H9 (cell line): ENCODE data around the gene LTV1. TPM values are rescaled to one million over a fixed set of nuclear protein-coding genes. Genes with fewer than 3 reads are reported as not detected.

Experiments used
- DNase-seq: peaks from one replicate; pipeline ENCODE4 v3.0.0-alpha.2; 2017
- H2AFZ ChIP-seq: one replicate; pipeline ENCODE4 v1.6.1; 2013; ENCODE audit warnings: mild to moderate bottlenecking, low read length, control low read depth, moderate library complexity
- H2AK5ac ChIP-seq: 2 replicates; pipeline ENCODE4 v1.6.1; 2013; ENCODE audit warnings: low read length, control low read depth, mixed read lengths; ENCODE audit not compliant: insufficient read length
- H2BK120ac ChIP-seq: one replicate; pipeline ENCODE4 v1.6.1; 2013; ENCODE audit warnings: low read depth, mild to moderate bottlenecking, low read length, control low read depth, inconsistent platforms; ENCODE audit not compliant: poor library complexity, severe bottlenecking
- H2BK12ac ChIP-seq: 2 replicates; pipeline ENCODE4 v1.6.1; 2013; ENCODE audit warnings: low read length, control low read depth, mixed read lengths, low read depth; ENCODE audit not compliant: insufficient read length
- H2BK15ac ChIP-seq: 2 replicates; pipeline ENCODE4 v1.6.1; 2013; ENCODE audit warnings: low read depth, low read length, control low read depth
- H2BK20ac ChIP-seq: one replicate; pipeline ENCODE4 v1.6.1; 2013; ENCODE audit warnings: low read depth, mild to moderate bottlenecking, low read length, control low read depth, inconsistent platforms; ENCODE audit not compliant: poor library complexity, severe bottlenecking
- H2BK5ac ChIP-seq: 2 replicates; pipeline ENCODE4 v1.6.1; 2013; ENCODE audit warnings: low read length, control low read depth, mixed read lengths; ENCODE audit not compliant: insufficient read length
- H3K14ac ChIP-seq: 2 replicates; pipeline ENCODE4 v1.6.1; 2013; ENCODE audit warnings: low read length, control low read depth; ENCODE audit not compliant: insufficient read depth
- H3K18ac ChIP-seq: 2 replicates; pipeline ENCODE4 v1.6.1; 2013; ENCODE audit warnings: low read depth, mild to moderate bottlenecking, mixed read lengths, low read length, control low read depth; ENCODE audit not compliant: insufficient read length
- H3K23ac ChIP-seq: 2 replicates; pipeline ENCODE4 v1.6.1; 2013; ENCODE audit warnings: low read length, control low read depth, mixed read lengths, low read depth; ENCODE audit not compliant: insufficient read length
- H3K23me2 ChIP-seq: 2 replicates; pipeline ENCODE4 v1.6.1; 2013; ENCODE audit warnings: low read depth, mild to moderate bottlenecking, mixed read lengths, low read length, control low read depth; ENCODE audit not compliant: insufficient read length, poor library complexity, severe bottlenecking
- H3K27ac ChIP-seq: 2 replicates; pipeline ENCODE4 v1.5.1; 2013; ENCODE audit warnings: low read length, control low read depth, mixed read lengths, low read depth; ENCODE audit not compliant: insufficient read length
- H3K27me3 ChIP-seq: 2 replicates; pipeline ENCODE4 v1.6.1; 2013; ENCODE audit warnings: low read length, control low read depth, inconsistent platforms; ENCODE audit not compliant: insufficient read depth
- H3K4ac ChIP-seq: 2 replicates; pipeline ENCODE4 v1.6.1; 2013; ENCODE audit warnings: low read depth, mild to moderate bottlenecking, control low read depth, inconsistent platforms, low read length, moderate library complexity
- H3K4me1 ChIP-seq: 2 replicates; pipeline ENCODE4 v1.6.1; 2013; ENCODE audit warnings: low read length, control low read depth, inconsistent platforms; ENCODE audit not compliant: insufficient read depth
- H3K4me2 ChIP-seq: 2 replicates; pipeline ENCODE4 v1.6.1; 2013; ENCODE audit warnings: low read length, control low read depth, mixed read lengths; ENCODE audit not compliant: insufficient read length, insufficient read depth
- H3K56ac ChIP-seq: 2 replicates; pipeline ENCODE4 v1.6.1; 2013; ENCODE audit warnings: low read depth, mild to moderate bottlenecking, mixed read lengths, low read length, control low read depth; ENCODE audit not compliant: insufficient read length
- H3K79me1 ChIP-seq: 2 replicates; pipeline ENCODE4 v1.6.1; 2013; ENCODE audit warnings: low read depth, mild to moderate bottlenecking, moderate library complexity, low read length, control low read depth, inconsistent platforms; ENCODE audit not compliant: insufficient read depth, poor library complexity, severe bottlenecking
- H3K79me2 ChIP-seq: 2 replicates; pipeline ENCODE4 v1.6.1; 2013; ENCODE audit warnings: low read length, control low read depth, inconsistent platforms; ENCODE audit not compliant: insufficient read depth
- H3K9ac ChIP-seq: 2 replicates; pipeline ENCODE4 v1.6.1; 2013; ENCODE audit warnings: low read length, control low read depth, mixed read lengths; ENCODE audit not compliant: insufficient read length; ENCODE audit errors: extremely low read depth
- H3K9me3 ChIP-seq: one replicate; pipeline ENCODE4 v1.6.1; 2013; ENCODE audit warnings: low read depth, low read length, inconsistent platforms; ENCODE audit not compliant: control insufficient read depth
- H3T11ph ChIP-seq: one replicate; pipeline ENCODE4 v1.6.1; 2013; ENCODE audit warnings: mild to moderate bottlenecking, low read length, control low read depth, inconsistent platforms
- H4K20me1 ChIP-seq: one replicate; pipeline ENCODE4 v1.6.1; 2013; ENCODE audit not compliant: control insufficient read depth, insufficient read length, insufficient read depth
- H4K5ac ChIP-seq: 2 replicates; pipeline ENCODE4 v1.6.1; 2013; ENCODE audit warnings: low read depth, mild to moderate bottlenecking, mixed read lengths, low read length, control low read depth; ENCODE audit not compliant: insufficient read length
- H4K8ac ChIP-seq: replicated peaks from 2 replicates; pipeline ENCODE4 v1.6.1; 2013; ENCODE audit warnings: low read length, control low read depth, mixed read lengths, low read depth; ENCODE audit not compliant: insufficient read length
- H4K91ac ChIP-seq: 2 replicates; pipeline ENCODE4 v1.6.1; 2013; ENCODE audit warnings: low read depth, mild to moderate bottlenecking, moderate library complexity, mixed read lengths, low read length, control low read depth; ENCODE audit not compliant: insufficient read length
- H3K27ac Mint-ChIP-seq, 3 experiments: 2 replicates in 2 of 3; 3 replicates in 1 of 3; pipeline ENCODE4 v1.8.0; 2020 to 2021; ENCODE audit warnings: mixed read lengths in 3 of 3, mild to moderate bottlenecking in 1 of 3, moderate library complexity in 1 of 3
- H3K27me3 Mint-ChIP-seq: 2 replicates; pipeline ENCODE4 v1.8.0; 2021; ENCODE audit warnings: low read depth, mild to moderate bottlenecking, moderate library complexity, mixed read lengths
- H3K36me3 Mint-ChIP-seq, 3 experiments: 2 replicates in 2 of 3; 3 replicates in 1 of 3; pipeline ENCODE4 v1.8.0; 2020 to 2021; ENCODE audit warnings: low read depth in 3 of 3, mixed read lengths in 3 of 3; ENCODE audit not compliant: insufficient read depth in 1 of 3
- H3K4me1 Mint-ChIP-seq, 2 experiments: 2 replicates each; pipeline ENCODE4 v1.8.0; 2020; ENCODE audit warnings: mixed read lengths in 2 of 2
- H3K4me3 Mint-ChIP-seq, 2 experiments: 2 replicates in 1 of 2; 3 replicates in 1 of 2; pipeline ENCODE4 v1.8.0; 2020 to 2021; ENCODE audit warnings: mild to moderate bottlenecking in 2 of 2, mixed read lengths in 2 of 2, moderate library complexity in 1 of 2
- H3K9me3 Mint-ChIP-seq, 2 experiments: 2 replicates in 1 of 2; 3 replicates in 1 of 2; pipeline ENCODE4 v1.8.0; 2020; ENCODE audit warnings: mild to moderate bottlenecking in 2 of 2, mixed read lengths in 2 of 2, moderate library complexity in 1 of 2
- WGBS: extraction: QIAGEN DNeasy Blood & Tissue Kit; methylation state at CpG from one replicate; pipeline ENCODE4 v1.1.7; 2013; ENCODE audit warnings: missing lambda C conversion rate, low lambda C conversion rate, mixed read lengths; ENCODE audit not compliant: insufficient read length; ENCODE audit errors: extremely low coverage; 5-methylcytosine and 5-hydroxymethylcytosine counted together
- total RNA-seq: library from RNA; stranded (reverse); gene quantifications from 2 replicates; pipeline ENCODE4 v1.2.1, GENCODE V29; 2021
- TF ChIP-seq, protein P1 (sequence below): fragments of 200-600 bp; sonication (generic); conservative IDR thresholded peaks from 3 replicates; pipeline ENCODE4 v1.8.0; 2021; ENCODE audit warnings: antibody characterized with exemption, mild to moderate bottlenecking

The LTV1 gene
- total RNA-seq, 1 experiment from 2014 or later, result 62.9 TPM

GRCh38 chr6:143807103-143807772, 35.9 kb upstream of the LTV1 start:
- Histone ChIP-seq H3K79me1 (no peaks in the 10 kb centered on the region), H3K9me3 (no peaks in the 10 kb centered on the region), H3K4ac (no peak overlapping the region), H3K79me2 (no peaks in the 10 kb centered on the region), H3K9ac (no peak overlapping the region), H2BK12ac (no peak overlapping the region), H4K8ac (no peak overlapping the region), H4K91ac (no peak overlapping the region), H2BK15ac (no peak overlapping the region), H4K20me1 (no peaks in the 10 kb centered on the region), H3K4me1 (no peaks in the 10 kb centered on the region; the same call in 1 of the 2 replicates), H3K4me2 (no peak overlapping the region), H3K56ac (no peak overlapping the region), H3K27ac (no peak overlapping the region), H3T11ph (no peak overlapping the region), H3K14ac (no peak overlapping the region), H3K18ac (no peak overlapping the region), H2BK120ac (no peak overlapping the region), H2BK5ac (no peak overlapping the region), H3K23me2 (no peaks in the 10 kb centered on the region), H3K27me3 (no peaks in the 10 kb centered on the region), H2BK20ac (no peak overlapping the region), H2AFZ (no peak overlapping the region), H3K23ac (no peak overlapping the region), H2AK5ac (no peak overlapping the region), H4K5ac (no peak overlapping the region)
- no peak for DNase-seq
- peaks cover 0 to 58% (median 36%) of the 10 kb centered on the region in 3 experiments; a peak in 6 of 7 replicates for H3K36me3 Mint-ChIP-seq
- TF ChIP-seq, protein P1, sequence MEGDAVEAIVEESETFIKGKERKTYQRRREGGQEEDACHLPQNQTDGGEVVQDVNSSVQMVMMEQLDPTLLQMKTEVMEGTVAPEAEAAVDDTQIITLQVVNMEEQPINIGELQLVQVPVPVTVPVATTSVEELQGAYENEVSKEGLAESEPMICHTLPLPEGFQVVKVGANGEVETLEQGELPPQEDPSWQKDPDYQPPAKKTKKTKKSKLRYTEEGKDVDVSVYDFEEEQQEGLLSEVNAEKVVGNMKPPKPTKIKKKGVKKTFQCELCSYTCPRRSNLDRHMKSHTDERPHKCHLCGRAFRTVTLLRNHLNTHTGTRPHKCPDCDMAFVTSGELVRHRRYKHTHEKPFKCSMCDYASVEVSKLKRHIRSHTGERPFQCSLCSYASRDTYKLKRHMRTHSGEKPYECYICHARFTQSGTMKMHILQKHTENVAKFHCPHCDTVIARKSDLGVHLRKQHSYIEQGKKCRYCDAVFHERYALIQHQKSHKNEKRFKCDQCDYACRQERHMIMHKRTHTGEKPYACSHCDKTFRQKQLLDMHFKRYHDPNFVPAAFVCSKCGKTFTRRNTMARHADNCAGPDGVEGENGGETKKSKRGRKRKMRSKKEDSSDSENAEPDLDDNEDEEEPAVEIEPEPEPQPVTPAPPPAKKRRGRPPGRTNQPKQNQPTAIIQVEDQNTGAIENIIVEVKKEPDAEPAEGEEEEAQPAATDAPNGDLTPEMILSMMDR, result no peak
- H3K4me3 Mint-ChIP-seq, result no peak overlapping the region
- H3K27ac Mint-ChIP-seq, result no peak overlapping the region
- H3K9me3 Mint-ChIP-seq, result no peaks in the 10 kb centered on the region
- peaks cover 12 to 14% of the 10 kb centered on the region in 2 experiments for H3K4me1 Mint-ChIP-seq
- no peaks in the 10 kb centered on the region for H3K27me3 Mint-ChIP-seq
- WGBS, result no CpG with 5 or more reads among the region's 6 CpGs
